MM.1S (cell line): ENCODE results near the gene SYT3.

Experiments
- DNase-seq: peaks from one replicate; pipeline ENCODE4 v3.0.0-alpha.2; 2015
- H2AFZ ChIP-seq: fragments of 300-600 bp; sonication (generic); 2 replicates; pipeline ENCODE4 v1.6.0; 2016; ENCODE audit warnings: antibody characterized with exemption, low read length
- H3F3A ChIP-seq: fragments of 300-600 bp; sonication (generic); 2 replicates; pipeline ENCODE4 v1.6.1; 2016; ENCODE audit warnings: mild to moderate bottlenecking, antibody characterized with exemption, low read length, moderate library complexity, mixed read lengths; ENCODE audit not compliant: insufficient read depth
- H3K27ac ChIP-seq: fragments of 300-600 bp; sonication (generic); 2 replicates; pipeline ENCODE4 v1.5.1; 2016; ENCODE audit warnings: mild to moderate bottlenecking, low read length
- H3K27me3 ChIP-seq: fragments of 300-600 bp; sonication (generic); replicated peaks from 2 replicates; pipeline ENCODE4 v1.6.0; 2016; ENCODE audit warnings: low read length; ENCODE audit not compliant: insufficient read depth
- H3K36me3 ChIP-seq: fragments of 300-600 bp; sonication (generic); replicated peaks from 2 replicates; pipeline ENCODE4 v1.6.1; 2016; ENCODE audit warnings: mild to moderate bottlenecking, low read length, mixed read lengths; ENCODE audit not compliant: insufficient read depth
- H3K4me1 ChIP-seq: fragments of 300-600 bp; sonication (generic); 2 replicates; pipeline ENCODE4 v1.6.1; 2016; ENCODE audit warnings: low read length, mixed read lengths
- H3K4me2 ChIP-seq: fragments of 300-600 bp; sonication (generic); 2 replicates; pipeline ENCODE4 v1.6.0; 2016; ENCODE audit warnings: low read depth, low read length
- H3K4me3 ChIP-seq: fragments of 300-600 bp; sonication (generic); 2 replicates; pipeline ENCODE4 v1.5.1; 2016; ENCODE audit warnings: low read length, mixed read lengths
- H3K79me2 ChIP-seq: fragments of 300-600 bp; sonication (generic); 2 replicates; pipeline ENCODE4 v1.6.1; 2016; ENCODE audit warnings: mixed run types, low read length, mixed read lengths
- H3K9ac ChIP-seq: fragments of 300-600 bp; sonication (generic); 2 replicates; pipeline ENCODE4 v1.6.1; 2016; ENCODE audit warnings: low read length, mixed read lengths
- H3K9me2 ChIP-seq: fragments of 300-600 bp; sonication (generic); replicated peaks from 2 replicates; pipeline ENCODE4 v1.6.1; 2016; ENCODE audit warnings: mild to moderate bottlenecking, low read length, mixed read lengths; ENCODE audit not compliant: insufficient read depth
- H3K9me3 ChIP-seq: fragments of 300-600 bp; sonication (generic); replicated peaks from 2 replicates; pipeline ENCODE4 v1.6.1; 2016; ENCODE audit warnings: mild to moderate bottlenecking, low read length, mixed read lengths; ENCODE audit not compliant: insufficient read depth
- H4K20me1 ChIP-seq: fragments of 300-600 bp; sonication (generic); 2 replicates; pipeline ENCODE4 v1.6.1; 2016; ENCODE audit warnings: mild to moderate bottlenecking, low read length, moderate library complexity, mixed read lengths; ENCODE audit not compliant: insufficient read depth
- CTCF ChIP-seq: fragments of 300-600 bp; sonication (generic); IDR thresholded peaks from 2 replicates; pipeline ENCODE4 v1.5.1; 2016; ENCODE audit warnings: antibody characterized with exemption, low read length, mixed read lengths
- EZH2 ChIP-seq: fragments of 300-600 bp; sonication (generic); optimal IDR thresholded peaks from 2 replicates; pipeline ENCODE3; 2017; ENCODE audit warnings: low read depth, mild to moderate bottlenecking, antibody characterized with exemption, low read length, mixed read lengths
- EZH2phosphoT487 ChIP-seq: fragments of 300-600 bp; sonication (generic); IDR thresholded peaks from 2 replicates; pipeline ENCODE4 v1.6.1; 2018; ENCODE audit warnings: antibody characterized with exemption, low read length

SYT3 gene

DNA sequence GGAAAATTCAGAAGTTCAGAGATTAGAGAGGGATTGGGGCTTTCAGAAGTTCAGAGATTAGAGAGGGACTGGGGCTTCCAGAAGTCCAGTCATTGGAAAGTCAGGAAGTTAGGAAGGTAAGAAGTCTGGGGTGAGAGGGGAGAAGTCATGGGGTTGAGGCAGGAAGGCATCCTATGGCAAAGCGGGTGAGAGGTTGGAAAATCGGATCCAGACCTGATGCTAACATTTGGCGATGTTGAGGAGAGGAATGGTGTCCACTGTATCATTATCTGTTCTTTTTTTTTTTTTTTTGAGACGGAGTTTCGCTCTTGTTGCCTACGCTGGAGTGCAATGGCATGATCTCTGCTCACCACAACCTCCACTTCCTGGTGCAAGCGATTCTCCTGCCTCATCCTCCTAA is 11.1 kb downstream of the SYT3 start:
- H3K36me3 ChIP-seq = no peaks in the 10 kb centered on the region

GRCh38 chr19:50628146-50628545 is 11.5 kb downstream of the SYT3 start:
- H3K36me3 ChIP-seq = no peaks in the 10 kb centered on the region

More for the DNA sequence above, 11.1 kb downstream of the SYT3 start:
- H4K20me1 ChIP-seq = no peaks in the 10 kb centered on the region
- H3K79me2 ChIP-seq = no peaks in the 10 kb centered on the region
- H3K9me2 ChIP-seq = no peaks in the 10 kb centered on the region
- H2AFZ ChIP-seq = no peak overlapping the region
- peaks cover 47% of the 10 kb centered on the region for H3K27me3 ChIP-seq
- H3K9ac ChIP-seq = no peak overlapping the region
- no peaks in the 10 kb centered on the region for H3K9me3 ChIP-seq
- H3K4me3 ChIP-seq = no peak overlapping the region
- DNase-seq = no peak
- TF ChIP-seq CTCF (no peak), EZH2 (no peak), EZH2phosphoT487 (no peak)
- H3K4me1 ChIP-seq = no peaks in the 10 kb centered on the region
- H3K27ac ChIP-seq = no peak overlapping the region
- H3K4me2 ChIP-seq = no peak overlapping the region
- H3F3A ChIP-seq = no peaks in the 10 kb centered on the region

GRCh38 chr19:50626795-50627194 is 12.9 kb downstream of the SYT3 start:
- no peaks in the 10 kb centered on the region for H3K4me1 ChIP-seq
- no peaks in the 10 kb centered on the region for H3K79me2 ChIP-seq
- no peaks in the 10 kb centered on the region for H3K9me2 ChIP-seq
- TF ChIP-seq CTCF = no peak
- no peak for TF ChIP-seq EZH2
- no peak for TF ChIP-seq EZH2phosphoT487
- no peak overlapping the region for H2AFZ ChIP-seq
- H3K27ac ChIP-seq = no peak overlapping the region
- no peaks in the 10 kb centered on the region for H4K20me1 ChIP-seq
- no peaks in the 10 kb centered on the region for H3K36me3 ChIP-seq
- peaks cover 37% of the 10 kb centered on the region for H3K27me3 ChIP-seq
- DNase-seq = no peak
- no peaks in the 10 kb centered on the region for H3K9me3 ChIP-seq
- no peaks in the 10 kb centered on the region for H3F3A ChIP-seq
- no peak overlapping the region for H3K4me3 ChIP-seq
- no peak overlapping the region for H3K4me2 ChIP-seq
- H3K9ac ChIP-seq = no peak overlapping the region

More at GRCh38 chr19:50628146-50628545, 11.5 kb downstream of the SYT3 start:
- Histone ChIP-seq H3K4me2 (no peak overlapping the region), H3K27me3 (peaks cover 44% of the 10 kb centered on the region), H3K4me3 (no peak overlapping the region), H3K4me1 (no peaks in the 10 kb centered on the region), H3F3A (no peaks in the 10 kb centered on the region), H3K79me2 (no peaks in the 10 kb centered on the region), H3K9ac (no peak overlapping the region), H4K20me1 (no peaks in the 10 kb centered on the region), H3K9me3 (no peaks in the 10 kb centered on the region), H2AFZ (no peak overlapping the region), H3K27ac (no peak overlapping the region), H3K9me2 (no peaks in the 10 kb centered on the region)
- DNase-seq = no peak
- TF ChIP-seq EZH2phosphoT487 = no peak
- TF ChIP-seq CTCF = no peak
- TF ChIP-seq EZH2 = no peak
